AG04450 (cell line): ENCODE measurements around the gene MAN1B1. TPM values are rescaled to one million over a fixed set of nuclear protein-coding genes. Genes with fewer than 3 reads are reported as not detected.

Experiments
- CTCF ChIA-PET: fragments of 300-600, 350-600 bp; formaldehyde crosslinking; extraction: SDS; loops from one replicate; lab custom pipeline; 2022; ENCODE audit warnings: antibody characterized with exemption, inconsistent platforms; lab: Charles Lee
- POLR2A ChIA-PET: fragments of 350-600 bp; formaldehyde crosslinking; extraction: SDS; loops from one replicate; lab custom pipeline; 2021; ENCODE audit warnings: antibody characterized with exemption, inconsistent platforms; lab: Yijun Ruan, JAX
- DNase-seq: peaks from one replicate; pipeline ENCODE4 v3.0.0-alpha.2; 2011; ENCODE audit warnings: low read depth, low spot score
- H3K27ac ChIP-seq: one replicate; pipeline ENCODE4 v1.5.1; 2012; ENCODE audit warnings: low read depth, low read length, control low read depth
- H3K27me3 ChIP-seq: one replicate; pipeline ENCODE4 v1.6.0; 2012; ENCODE audit warnings: low read length; ENCODE audit not compliant: control insufficient read depth, insufficient read depth
- H3K4me3 ChIP-seq: 2 replicates; pipeline ENCODE4 v1.5.1; 2011; ENCODE audit warnings: mild to moderate bottlenecking, low read depth, low read length, control low read depth
- H3K9me3 ChIP-seq: 2 replicates; pipeline ENCODE4 v1.5.1; 2012; ENCODE audit warnings: low read length; ENCODE audit not compliant: control insufficient read depth, insufficient read depth
- polyA plus RNA-seq: library from polyadenylated mRNA; depleted of rRNA; stranded (reverse); fragments of >200 nt; gene quantifications from 2 replicates; pipeline ENCODE4 v1.2.3, GENCODE V29; 2011
- TF ChIP-seq, protein P1 (sequence below): IDR thresholded peaks from 2 replicates; pipeline ENCODE4 v1.5.1; 2011; ENCODE audit warnings: low read depth, low read length, control low read depth, inconsistent platforms

The MAN1B1 gene
- polyA plus RNA-seq, 1 experiment = 40.8 TPM

DNA sequence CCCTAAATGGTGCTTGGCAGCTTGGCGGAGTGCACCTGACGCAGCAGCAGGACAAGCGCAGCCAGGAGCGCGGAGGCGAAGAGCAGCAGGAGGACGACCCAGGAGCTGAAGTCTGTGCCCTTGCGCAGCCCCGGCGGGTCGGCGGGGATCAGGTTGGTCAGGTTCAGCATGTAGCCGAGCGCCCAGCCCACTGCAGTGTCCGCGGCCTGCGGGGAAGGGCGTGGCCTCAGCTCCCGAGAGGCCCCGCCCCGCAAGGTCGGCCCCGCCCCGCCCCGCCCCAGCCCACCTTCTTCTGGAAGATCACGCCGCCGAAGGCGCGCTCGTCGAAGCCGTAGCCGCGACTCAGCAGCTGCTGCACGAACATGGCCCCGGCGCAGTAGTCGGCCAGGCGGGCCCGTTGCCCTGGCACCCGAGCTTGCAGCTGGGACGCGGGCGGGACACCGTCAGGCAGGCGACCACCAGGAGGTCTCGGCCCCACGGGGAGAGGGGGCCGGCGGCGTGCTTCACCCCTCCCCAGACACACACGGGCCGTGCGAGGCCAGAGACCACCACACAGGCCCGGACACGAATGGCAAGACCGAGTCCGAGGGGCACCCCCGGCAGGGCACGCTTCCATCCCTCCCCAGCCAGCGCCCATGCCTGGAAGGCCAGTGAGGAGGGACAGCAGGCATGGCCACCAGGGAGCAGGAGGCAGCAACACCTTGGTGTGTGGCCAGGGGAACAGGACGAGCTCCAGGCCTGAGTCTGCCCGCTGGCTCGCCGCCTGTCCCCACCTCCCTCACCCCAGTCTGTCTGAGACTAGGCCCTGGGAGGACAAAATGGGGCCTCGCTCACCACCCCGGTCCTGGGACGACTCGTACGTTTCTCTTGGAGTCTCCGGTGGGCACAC is 37.9 kb upstream of the MAN1B1 start:
- no peaks in the 10 kb centered on the region; the same call in 1 of the 2 replicates for H3K9me3 ChIP-seq
- CTCF ChIA-PET = interaction anchor here (0.9 to 4.3 kb wide), 3 partner anchors 13 to 41 kb away, joined by 3 to 104 read pairs (median 4); partner anchors contain the start of gene SAPCD2
- no peak overlapping the region for H3K27ac ChIP-seq
- POLR2A ChIA-PET = no interaction called here
- peaks cover 52% of the 10 kb centered on the region for H3K27me3 ChIP-seq
- TF ChIP-seq, protein P1, sequence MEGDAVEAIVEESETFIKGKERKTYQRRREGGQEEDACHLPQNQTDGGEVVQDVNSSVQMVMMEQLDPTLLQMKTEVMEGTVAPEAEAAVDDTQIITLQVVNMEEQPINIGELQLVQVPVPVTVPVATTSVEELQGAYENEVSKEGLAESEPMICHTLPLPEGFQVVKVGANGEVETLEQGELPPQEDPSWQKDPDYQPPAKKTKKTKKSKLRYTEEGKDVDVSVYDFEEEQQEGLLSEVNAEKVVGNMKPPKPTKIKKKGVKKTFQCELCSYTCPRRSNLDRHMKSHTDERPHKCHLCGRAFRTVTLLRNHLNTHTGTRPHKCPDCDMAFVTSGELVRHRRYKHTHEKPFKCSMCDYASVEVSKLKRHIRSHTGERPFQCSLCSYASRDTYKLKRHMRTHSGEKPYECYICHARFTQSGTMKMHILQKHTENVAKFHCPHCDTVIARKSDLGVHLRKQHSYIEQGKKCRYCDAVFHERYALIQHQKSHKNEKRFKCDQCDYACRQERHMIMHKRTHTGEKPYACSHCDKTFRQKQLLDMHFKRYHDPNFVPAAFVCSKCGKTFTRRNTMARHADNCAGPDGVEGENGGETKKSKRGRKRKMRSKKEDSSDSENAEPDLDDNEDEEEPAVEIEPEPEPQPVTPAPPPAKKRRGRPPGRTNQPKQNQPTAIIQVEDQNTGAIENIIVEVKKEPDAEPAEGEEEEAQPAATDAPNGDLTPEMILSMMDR = no peak
- no peak for DNase-seq
- no peak overlapping the region for H3K4me3 ChIP-seq

DNA sequence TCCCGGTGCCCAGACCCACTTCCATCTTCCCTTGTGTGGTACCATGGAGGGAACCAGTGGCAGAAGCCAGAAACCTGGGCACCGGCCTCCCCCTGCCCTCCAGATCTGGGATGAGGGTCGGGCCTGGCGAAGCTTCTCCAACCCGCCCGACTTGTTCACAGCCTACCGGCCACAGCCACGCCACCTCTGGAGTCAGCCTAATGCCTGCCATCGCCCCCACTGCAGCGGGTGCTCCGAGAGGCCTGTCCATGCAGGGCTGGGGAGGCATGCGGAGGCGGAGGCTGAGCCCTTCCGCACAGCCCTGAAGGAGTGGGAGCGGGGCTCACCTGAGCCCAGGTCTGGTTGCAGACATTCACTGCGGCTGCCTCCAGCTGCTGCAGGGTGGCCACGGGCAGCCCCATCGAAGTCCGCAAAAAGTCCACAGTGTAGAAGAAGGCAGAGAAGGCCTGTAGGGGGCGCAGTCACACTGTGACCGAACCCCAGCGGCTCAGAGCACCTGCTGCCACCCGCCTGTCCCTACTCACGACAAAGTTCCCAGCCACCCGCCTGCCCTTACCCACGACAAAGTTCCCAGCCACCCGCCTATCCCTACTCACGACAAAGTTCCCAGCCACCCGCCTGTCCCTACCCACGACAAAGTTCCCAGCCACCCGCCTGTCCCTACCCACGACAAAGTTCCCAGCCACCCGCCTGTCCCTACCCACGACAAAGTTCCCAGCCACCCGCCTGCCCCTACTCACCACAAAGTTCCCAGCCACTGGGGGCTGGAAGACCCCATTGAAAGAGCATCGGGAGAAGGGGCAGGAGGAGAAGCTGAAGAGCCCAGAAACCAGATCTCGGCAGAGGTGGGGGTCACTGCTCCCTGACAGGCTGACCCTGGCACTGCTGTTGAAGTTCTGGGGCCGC is 37.0 kb upstream of the MAN1B1 start:
- no peak overlapping the region for H3K4me3 ChIP-seq
- CTCF ChIA-PET = interaction anchor here (1.1 to 4.3 kb wide), 3 partner anchors 15 to 42 kb away, joined by 3 to 104 read pairs (median 3); partner anchors contain the start of gene SAPCD2
- H3K9me3 ChIP-seq = no peaks in the 10 kb centered on the region; the same call in 1 of the 2 replicates
- TF ChIP-seq, protein P1 = peak; percentile 55
- H3K27ac ChIP-seq = no peak overlapping the region
- no peak for DNase-seq
- POLR2A ChIA-PET = no interaction called here
- peaks cover 59% of the 10 kb centered on the region for H3K27me3 ChIP-seq

DNA sequence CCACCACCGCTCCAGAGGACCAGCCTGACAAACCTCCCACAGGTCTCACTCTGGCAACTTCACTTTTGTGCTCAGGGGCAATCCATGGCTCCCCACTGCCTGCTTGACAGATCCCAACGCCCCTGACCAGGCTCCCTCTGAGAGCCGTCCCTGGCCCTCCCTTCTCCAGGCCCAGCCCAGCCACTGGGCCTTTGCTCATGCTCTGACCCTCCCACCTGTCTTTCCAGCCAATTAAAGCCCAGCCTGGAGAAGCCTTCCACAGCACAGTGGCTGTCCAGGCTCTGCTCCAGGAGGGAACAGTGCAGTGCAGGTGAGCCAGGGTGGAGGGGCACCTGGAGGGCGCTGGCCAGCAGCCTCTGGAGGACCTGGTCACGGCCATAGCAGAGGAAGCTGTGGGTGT is 36.2 kb upstream of the MAN1B1 start:
- TF ChIP-seq, protein P1 = no peak
- H3K9me3 ChIP-seq = no peaks in the 10 kb centered on the region; the same call in 1 of the 2 replicates
- CTCF ChIA-PET = interaction anchor here (1.3 kb wide), 1 partner anchor 15 kb away, joined by 3 read pairs; no protein-coding TSS in a partner anchor
- no peak for DNase-seq
- H3K4me3 ChIP-seq = no peak overlapping the region
- H3K27me3 ChIP-seq = peaks cover 63% of the 10 kb centered on the region
- POLR2A ChIA-PET = no interaction called here
- H3K27ac ChIP-seq = no peak overlapping the region

DNA sequence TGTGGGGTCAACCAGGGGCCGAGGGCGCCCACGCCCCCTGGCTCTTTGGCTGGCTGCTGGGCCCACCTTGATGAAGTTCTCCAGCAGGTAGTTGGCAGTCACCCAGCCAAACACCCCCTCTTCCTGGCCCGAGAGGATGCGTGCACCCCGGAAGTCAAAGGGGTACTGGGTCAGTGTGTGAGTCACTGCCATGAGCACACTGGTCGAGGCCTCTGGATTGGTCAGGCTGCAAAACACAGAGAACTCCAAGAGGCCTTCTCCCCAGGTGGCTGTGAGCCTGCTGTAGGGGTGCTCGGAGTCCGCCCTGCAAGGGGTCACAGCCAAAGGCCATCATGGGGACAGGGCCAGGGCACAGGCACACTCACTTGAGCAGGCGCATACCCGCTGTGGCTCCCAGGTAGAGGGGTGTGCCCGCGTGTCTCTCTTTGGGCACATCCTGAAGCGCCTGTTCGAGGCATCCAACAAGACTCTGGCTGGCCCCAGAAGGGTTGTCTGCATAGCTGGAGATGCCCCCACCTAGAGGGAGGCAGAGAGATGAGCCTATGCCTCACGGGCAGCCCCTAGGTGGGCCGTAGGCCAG is 35.5 kb upstream of the MAN1B1 start:
- CTCF ChIA-PET = interaction anchor here (1.3 kb wide), 1 partner anchor 16 kb away, joined by 3 read pairs; no protein-coding TSS in a partner anchor
- TF ChIP-seq, protein P1 = no peak

More for the DNA sequence above, 35.5 kb upstream of the MAN1B1 start:
- Histone ChIP-seq H3K27me3 (peaks cover 67% of the 10 kb centered on the region), H3K27ac (no peak overlapping the region), H3K9me3 (no peaks in the 10 kb centered on the region; the same call in 1 of the 2 replicates), H3K4me3 (no peak overlapping the region)
- POLR2A ChIA-PET = no interaction called here
- no peak for DNase-seq
